SU-DHL-6 (cell line): Measurements from ENCODE around the gene FBXO48.

Experiments
- H2AFZ ChIP-seq: fragments of 200-600 bp; sonication (generic); 2 replicates; pipeline ENCODE4 v1.6.1; 2014; ENCODE audit warnings: low read depth, mild to moderate bottlenecking, moderate library complexity, mixed read lengths, antibody characterized with exemption, low read length; ENCODE audit not compliant: severe bottlenecking
- H3F3A ChIP-seq: fragments of 200-600 bp; shearing (Covaris generic); 2 replicates; pipeline ENCODE4 v1.6.0; 2016; ENCODE audit warnings: antibody characterized with exemption, mild to moderate bottlenecking; ENCODE audit not compliant: insufficient read depth
- H3K27ac ChIP-seq: fragments of 200-600 bp; sonication (generic); 2 replicates; pipeline ENCODE4 v1.5.1; 2016; ENCODE audit warnings: low read depth, mild to moderate bottlenecking, low read length, moderate library complexity, mixed read lengths
- H3K27me3 ChIP-seq: fragments of 200-600 bp; sonication (generic), shearing (Covaris generic); 2 replicates; pipeline ENCODE4 v1.6.0; 2014; ENCODE audit warnings: mild to moderate bottlenecking, low read length
- H3K36me3 ChIP-seq: fragments of 200-600 bp; sonication (generic); 2 replicates; pipeline ENCODE4 v1.6.1; 2014; ENCODE audit warnings: mild to moderate bottlenecking, low read length, mixed read lengths
- H3K4me2 ChIP-seq: fragments of 300-600, 200-600 bp; shearing (Covaris generic), sonication (generic); 2 replicates; pipeline ENCODE4 v1.6.0; 2014; ENCODE audit warnings: low read length, low read depth, mild to moderate bottlenecking; ENCODE audit not compliant: poor library complexity, severe bottlenecking
- H3K4me3 ChIP-seq: fragments of 200-600 bp; sonication (generic); 2 replicates; pipeline ENCODE4 v1.5.1; 2014; ENCODE audit warnings: antibody characterized with exemption, low read length, mild to moderate bottlenecking, mixed read lengths; ENCODE audit not compliant: insufficient read depth, poor library complexity, severe bottlenecking
- H3K79me2 ChIP-seq: fragments of 200-600 bp; sonication (generic); 2 replicates; pipeline ENCODE4 v1.6.1; 2014; ENCODE audit warnings: mild to moderate bottlenecking, low read length, moderate library complexity; ENCODE audit not compliant: insufficient read depth
- H3K9ac ChIP-seq: fragments of 200-600 bp; sonication (generic); 2 replicates; pipeline ENCODE4 v1.7.0; 2014; ENCODE audit warnings: mild to moderate bottlenecking, low read length
- H3K9me2 ChIP-seq: fragments of 200-600 bp; sonication (generic); replicated peaks from 2 replicates; pipeline ENCODE4 v1.6.1; 2014; ENCODE audit warnings: low read length; ENCODE audit not compliant: insufficient read depth
- H3K9me3 ChIP-seq: fragments of 200-600 bp; sonication (generic); 2 replicates; pipeline ENCODE4 v1.6.1; 2014; ENCODE audit warnings: low read length, mixed read lengths; ENCODE audit not compliant: insufficient read depth
- H4K20me1 ChIP-seq: fragments of 200-600 bp; sonication (generic); 2 replicates; pipeline ENCODE4 v1.6.1; 2014; ENCODE audit warnings: low read depth, mild to moderate bottlenecking, antibody characterized with exemption, low read length, moderate library complexity, mixed read lengths
- EZH2phosphoT487 ChIP-seq: fragments of 200-600 bp; sonication (generic), shearing (Covaris generic); conservative IDR thresholded peaks from 2 replicates; pipeline ENCODE4 v1.6.1; 2018; ENCODE audit warnings: mild to moderate bottlenecking, antibody characterized with exemption, low read length, moderate library complexity, mixed read lengths
- TF ChIP-seq, protein P1 (sequence below): fragments of 200-600 bp; sonication (generic); IDR thresholded peaks from one replicate; pipeline ENCODE4 v1.5.1; 2017; ENCODE audit warnings: antibody characterized with exemption, mild to moderate bottlenecking, low read length, moderate library complexity; ENCODE audit not compliant: insufficient read depth, poor library complexity, severe bottlenecking

FBXO48 gene

DNA sequence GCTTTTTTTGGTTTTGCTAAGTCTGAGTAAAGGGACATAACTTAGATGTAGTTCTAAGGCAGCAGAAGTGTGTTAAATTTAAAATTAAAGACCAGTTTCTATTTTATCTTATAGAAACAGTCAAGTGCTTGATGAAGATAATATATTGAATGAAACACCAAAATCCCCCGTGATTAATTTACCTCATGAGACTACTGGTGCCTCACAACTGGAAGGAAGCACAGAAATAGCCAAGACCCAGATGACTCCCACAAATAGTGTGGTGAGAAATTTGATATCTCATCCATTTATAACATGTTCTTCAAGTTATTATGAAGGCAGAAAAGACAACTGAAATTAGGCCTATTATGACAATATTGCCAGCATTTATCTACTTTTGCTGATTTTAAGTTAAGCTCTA is 45.9 kb upstream of the FBXO48 start:
- no peak overlapping the region for H2AFZ ChIP-seq
- no peak overlapping the region for H3K4me2 ChIP-seq
- H3K9me3 ChIP-seq = no peaks in the 10 kb centered on the region
- H4K20me1 ChIP-seq = no peaks in the 10 kb centered on the region
- H3K79me2 ChIP-seq = no peaks in the 10 kb centered on the region
- H3K4me3 ChIP-seq = no peak overlapping the region
- no peaks in the 10 kb centered on the region for H3K27me3 ChIP-seq
- no peak overlapping the region for H3K9ac ChIP-seq
- no peaks in the 10 kb centered on the region for H3K9me2 ChIP-seq
- H3K36me3 ChIP-seq = no peaks in the 10 kb centered on the region; the same call in 1 of the 2 replicates
- no peak for TF ChIP-seq EZH2phosphoT487
- TF ChIP-seq, protein P1, sequence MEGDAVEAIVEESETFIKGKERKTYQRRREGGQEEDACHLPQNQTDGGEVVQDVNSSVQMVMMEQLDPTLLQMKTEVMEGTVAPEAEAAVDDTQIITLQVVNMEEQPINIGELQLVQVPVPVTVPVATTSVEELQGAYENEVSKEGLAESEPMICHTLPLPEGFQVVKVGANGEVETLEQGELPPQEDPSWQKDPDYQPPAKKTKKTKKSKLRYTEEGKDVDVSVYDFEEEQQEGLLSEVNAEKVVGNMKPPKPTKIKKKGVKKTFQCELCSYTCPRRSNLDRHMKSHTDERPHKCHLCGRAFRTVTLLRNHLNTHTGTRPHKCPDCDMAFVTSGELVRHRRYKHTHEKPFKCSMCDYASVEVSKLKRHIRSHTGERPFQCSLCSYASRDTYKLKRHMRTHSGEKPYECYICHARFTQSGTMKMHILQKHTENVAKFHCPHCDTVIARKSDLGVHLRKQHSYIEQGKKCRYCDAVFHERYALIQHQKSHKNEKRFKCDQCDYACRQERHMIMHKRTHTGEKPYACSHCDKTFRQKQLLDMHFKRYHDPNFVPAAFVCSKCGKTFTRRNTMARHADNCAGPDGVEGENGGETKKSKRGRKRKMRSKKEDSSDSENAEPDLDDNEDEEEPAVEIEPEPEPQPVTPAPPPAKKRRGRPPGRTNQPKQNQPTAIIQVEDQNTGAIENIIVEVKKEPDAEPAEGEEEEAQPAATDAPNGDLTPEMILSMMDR = no peak
- no peak overlapping the region for H3K27ac ChIP-seq
- H3F3A ChIP-seq = 0 out of 2 replicates have a peak, but pooled peaks cover 5% of the 10 kb centered on the region

DNA sequence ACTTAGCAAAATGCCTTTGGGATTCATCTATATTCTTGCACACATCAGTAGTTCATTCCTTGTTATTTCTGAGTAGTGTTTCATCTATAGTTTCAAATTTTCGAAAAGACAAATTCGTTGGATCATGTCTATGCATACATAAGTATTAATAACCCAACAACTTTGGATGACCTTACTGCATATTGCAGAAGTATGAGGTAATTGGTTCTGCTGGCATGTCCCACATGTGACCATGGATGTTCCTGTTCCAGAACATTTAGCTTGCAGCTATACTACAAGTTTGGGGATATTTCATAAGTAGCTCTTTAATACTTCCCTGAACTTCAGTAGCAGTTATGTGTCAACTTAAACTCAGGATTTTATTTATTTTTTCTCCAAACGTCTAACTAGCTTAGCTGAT is 45.2 kb upstream of the FBXO48 start:
- Histone ChIP-seq H2AFZ (no peak overlapping the region), H4K20me1 (no peaks in the 10 kb centered on the region), H3K79me2 (no peaks in the 10 kb centered on the region), H3K36me3 (no peaks in the 10 kb centered on the region; the same call in 1 of the 2 replicates), H3K4me3 (no peak overlapping the region), H3K9me3 (no peaks in the 10 kb centered on the region), H3K4me2 (no peak overlapping the region), H3K9me2 (no peaks in the 10 kb centered on the region), H3K27ac (no peak overlapping the region), H3F3A (0 out of 2 replicates have a peak, but pooled peaks cover 5% of the 10 kb centered on the region), H3K27me3 (no peaks in the 10 kb centered on the region), H3K9ac (no peak overlapping the region)
- no peak for TF ChIP-seq EZH2phosphoT487
- TF ChIP-seq, protein P1 = no peak

DNA sequence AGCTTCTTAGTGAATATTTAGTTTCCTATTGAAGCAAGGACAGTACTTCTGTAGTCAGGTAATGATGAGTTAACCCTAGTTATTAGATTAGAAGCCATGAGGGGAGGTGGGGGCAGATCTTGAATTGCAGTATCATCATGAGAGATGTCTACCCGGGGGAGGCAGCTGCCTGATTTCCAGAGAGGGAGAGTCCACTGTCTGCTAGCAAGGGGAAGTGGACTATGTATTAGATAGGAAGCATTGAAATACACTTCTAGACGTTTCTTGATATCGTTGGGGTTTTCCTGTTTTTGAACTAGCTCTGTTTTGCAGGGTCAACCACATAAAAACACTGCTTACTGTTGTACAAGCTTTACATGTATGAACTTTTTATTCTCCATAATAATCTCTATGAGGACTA is 39.1 kb upstream of the FBXO48 start:
- H2AFZ ChIP-seq = no peak overlapping the region
- no peaks in the 10 kb centered on the region for H3F3A ChIP-seq
- no peaks in the 10 kb centered on the region for H3K9me2 ChIP-seq
- no peak overlapping the region for H3K4me3 ChIP-seq
- no peak overlapping the region for H3K4me2 ChIP-seq
- no peaks in the 10 kb centered on the region for H3K27me3 ChIP-seq
- no peaks in the 10 kb centered on the region for H3K79me2 ChIP-seq
- H3K27ac ChIP-seq = no peak overlapping the region
- TF ChIP-seq EZH2phosphoT487 = no peak
- TF ChIP-seq, protein P1 = no peak
- H3K9me3 ChIP-seq = no peaks in the 10 kb centered on the region
- no peaks in the 10 kb centered on the region for H4K20me1 ChIP-seq
- H3K9ac ChIP-seq = no peak overlapping the region
- no peaks in the 10 kb centered on the region; the same call in 1 of the 2 replicates for H3K36me3 ChIP-seq
